Femur (tissue), 1 donor: ENCODE measurements around the gene GARIN3.

Experiments used
- DNase-seq: peaks from one replicate; pipeline ENCODE4 v3.0.0-alpha.2; 2017

GARIN3 gene

DNA sequence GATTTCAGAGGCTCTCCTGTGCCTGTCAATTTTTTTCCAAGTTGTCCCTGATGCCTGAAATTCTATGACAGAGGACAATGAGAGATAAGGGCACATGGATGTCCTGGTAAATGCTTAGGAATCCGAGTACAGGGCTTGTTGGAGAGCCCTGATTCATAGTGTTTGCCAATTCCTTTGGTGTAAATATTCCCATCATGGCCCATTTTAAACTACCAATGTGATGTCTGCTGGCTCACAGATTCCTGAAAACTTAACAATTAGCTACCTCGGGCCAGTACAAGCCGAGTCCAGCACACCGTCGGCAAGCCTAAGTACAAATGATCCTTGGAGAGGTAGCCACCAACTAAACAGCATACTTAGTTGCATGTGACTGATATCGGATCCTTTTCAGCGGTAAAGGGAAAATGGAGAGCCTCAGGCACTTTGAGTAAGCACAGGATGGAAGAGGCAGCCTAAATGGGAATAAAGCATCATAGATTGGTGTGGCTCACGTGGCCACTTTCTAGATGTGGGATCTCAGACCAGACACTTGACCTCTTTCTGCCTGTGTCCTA, 18.1 kb upstream of the GARIN3 start:
- DNase-seq, result no peak

DNA sequence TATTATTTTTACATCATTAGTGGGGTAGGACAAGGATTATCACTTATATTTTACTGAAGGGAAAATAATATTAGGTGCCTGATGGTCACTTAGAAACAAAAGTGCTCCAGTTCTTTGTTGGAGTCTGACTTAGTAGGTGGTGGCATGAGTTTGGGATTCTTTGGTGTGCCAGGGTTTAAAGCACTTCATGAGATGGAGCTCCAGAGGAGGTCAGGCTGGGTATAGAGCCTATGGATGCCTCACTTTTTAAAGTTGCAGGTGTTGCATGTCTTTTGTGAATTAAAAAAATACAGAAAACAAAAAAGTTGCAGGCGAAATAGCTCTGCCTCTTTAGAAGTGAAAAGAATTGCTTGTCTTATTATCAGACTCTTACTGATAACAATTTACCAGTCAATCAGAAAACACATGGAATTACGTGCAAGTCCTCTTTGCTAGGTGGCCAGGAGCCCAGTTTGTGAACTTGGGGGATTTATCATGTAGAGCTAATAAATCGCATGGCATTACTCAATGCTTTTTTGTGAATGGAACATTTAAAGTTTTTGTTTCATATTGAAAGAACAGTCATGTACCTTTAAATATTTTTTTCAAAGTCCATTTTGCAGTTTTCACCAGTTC, 16.2 kb upstream of the GARIN3 start:
- DNase-seq, result no peak

DNA sequence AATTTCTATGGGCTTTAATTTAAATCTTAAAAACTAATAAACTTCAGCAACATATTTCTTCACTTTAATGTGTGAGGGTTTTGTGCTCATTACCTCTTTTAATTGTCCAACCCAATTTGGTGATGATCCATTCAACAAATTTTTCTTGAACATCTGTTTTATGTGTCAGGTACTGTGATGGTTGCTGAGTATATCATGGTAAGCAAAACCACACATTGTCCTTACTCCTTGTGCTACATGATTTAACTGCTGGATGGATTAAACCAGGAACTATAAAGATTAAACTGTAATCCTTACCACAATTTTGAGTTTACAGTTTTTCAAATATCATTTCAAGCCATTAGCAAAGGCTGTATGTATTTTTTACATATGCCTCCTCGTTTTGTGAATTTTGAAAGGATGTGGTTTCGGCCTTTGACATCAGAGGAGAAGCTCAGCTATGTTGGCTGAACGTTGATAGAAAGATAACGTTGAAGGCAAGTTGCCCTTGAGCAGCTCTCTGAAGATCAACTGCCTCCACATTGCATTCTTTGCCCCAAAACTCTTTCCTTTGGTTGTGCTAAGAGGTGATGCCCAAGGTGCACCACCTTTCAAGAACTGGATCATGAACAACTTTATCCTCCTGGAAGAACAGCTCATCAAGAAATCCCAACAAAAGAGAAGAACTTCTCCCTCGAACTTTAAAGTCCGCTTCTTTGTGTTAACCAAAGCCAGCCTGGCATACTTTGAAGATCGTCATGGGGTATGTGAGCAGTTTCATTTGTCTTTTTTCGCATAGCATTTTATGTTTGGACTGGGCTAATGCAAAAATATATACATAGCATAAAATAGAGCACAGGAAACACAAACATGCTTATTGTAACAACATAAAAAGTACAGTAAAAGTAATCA, 14.6 kb upstream of the GARIN3 start, which contains the start of gene ITK:
ITK (plus strand) TSS at position 467 of the 891 bp plus-strand sequence; CDS start at position 605, 138 bp downstream.
- DNase-seq, result no peak

DNA sequence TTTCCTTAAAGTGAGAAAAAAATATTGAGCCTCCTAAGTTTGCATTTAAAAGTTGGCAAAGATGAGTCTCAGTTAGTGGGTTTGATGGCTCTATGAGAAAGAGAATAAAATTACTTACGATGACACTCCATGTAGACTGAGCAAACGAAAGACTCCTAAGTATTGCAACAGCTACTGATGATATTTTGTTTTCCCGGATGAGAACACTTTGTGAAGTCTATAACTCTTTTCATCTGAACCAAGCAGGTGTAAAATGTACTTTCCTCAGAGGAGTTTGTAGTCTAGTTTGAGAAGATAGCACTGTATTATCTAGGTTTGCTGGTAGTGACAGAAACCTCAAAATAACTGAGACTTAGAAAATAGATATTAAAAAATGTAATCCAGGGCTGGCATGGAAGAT, 12.9 kb upstream of the GARIN3 start:
- no peak for DNase-seq

DNA sequence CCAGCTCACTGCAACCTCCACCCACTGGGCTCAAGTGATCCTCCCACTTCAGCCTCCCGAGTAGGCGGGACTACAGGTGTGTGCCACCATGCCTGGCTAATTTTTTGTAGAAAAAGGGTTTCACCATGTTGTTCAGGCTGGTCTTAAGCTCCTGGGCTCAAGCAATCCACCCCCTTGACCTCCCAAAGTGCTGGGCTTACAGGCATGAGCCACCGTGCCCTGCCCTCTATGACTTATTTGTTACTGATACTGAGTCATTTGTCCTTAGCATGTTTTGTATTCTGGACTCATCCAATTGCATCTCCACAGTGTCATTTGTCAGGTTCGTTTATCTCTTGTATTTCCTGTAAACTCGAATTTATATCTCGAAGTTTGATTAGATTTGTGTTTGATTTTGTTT, 11.9 kb upstream of the GARIN3 start:
- DNase-seq, result no peak

DNA sequence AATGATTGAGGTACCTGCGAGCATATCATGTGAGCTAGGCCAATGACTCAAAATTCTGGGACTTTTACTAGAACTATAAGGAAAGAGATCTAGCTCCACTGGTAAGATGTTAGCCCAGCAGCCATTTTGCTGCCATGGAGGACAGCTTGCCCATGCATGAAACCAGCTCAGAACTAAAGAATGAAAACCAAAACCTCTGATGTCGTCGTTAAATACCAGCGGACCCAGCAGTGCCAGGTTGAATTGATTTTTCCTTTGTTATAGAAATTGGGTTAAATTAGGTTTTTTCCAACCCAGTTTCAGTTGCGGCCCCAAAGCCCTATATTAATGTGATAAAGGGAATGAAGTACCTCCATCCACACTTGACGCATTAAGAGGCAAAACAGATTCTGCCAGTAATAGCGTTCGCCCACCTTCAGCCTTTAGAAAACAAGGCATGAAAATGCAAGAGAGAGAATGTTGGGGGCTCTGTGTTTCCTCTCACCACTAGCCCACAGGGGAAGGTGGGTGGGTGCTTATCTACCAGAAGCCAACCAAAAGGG, 9.1 kb upstream of the GARIN3 start:
- no peak for DNase-seq

DNA sequence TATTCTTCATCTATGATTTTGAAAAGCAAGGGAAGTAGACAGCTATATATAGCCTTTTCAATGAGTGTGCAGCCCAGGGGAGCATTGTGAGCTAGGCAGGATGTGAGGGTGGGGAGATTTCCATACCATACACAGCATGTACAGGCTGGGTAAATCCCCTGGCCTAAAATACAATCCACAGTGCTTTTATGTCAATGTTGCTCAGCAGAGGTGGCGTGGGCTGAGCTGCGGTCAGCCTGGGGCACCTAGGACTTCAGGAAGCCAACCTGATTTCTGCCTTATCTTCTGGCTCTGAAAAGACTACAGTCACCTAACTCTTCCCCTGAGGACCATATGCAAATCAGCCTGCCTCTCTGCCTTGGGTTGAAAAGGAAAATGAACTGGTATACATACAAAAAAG, 6.3 kb upstream of the GARIN3 start:
- DNase-seq, result no peak

DNA sequence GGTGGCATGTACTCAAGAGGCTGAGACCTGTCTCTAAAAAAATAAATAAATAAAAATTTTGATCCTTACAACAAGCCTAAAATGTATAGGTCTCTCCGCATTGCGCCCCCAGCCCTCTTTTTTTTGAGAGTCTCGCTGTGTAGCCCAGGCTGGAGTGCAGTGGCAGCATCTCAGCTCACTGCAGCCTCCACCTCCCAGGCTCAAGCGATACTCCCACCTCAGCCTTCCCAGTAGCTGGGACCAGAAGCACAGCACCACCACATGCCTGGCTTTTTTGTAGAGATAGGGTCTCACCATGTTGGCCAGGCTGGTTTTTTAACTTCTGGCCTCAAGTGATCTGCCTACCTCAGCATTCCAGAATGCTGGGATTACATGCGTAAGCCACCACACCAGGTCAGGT, 2.2 kb upstream of the GARIN3 start:
- DNase-seq, result no peak

DNA sequence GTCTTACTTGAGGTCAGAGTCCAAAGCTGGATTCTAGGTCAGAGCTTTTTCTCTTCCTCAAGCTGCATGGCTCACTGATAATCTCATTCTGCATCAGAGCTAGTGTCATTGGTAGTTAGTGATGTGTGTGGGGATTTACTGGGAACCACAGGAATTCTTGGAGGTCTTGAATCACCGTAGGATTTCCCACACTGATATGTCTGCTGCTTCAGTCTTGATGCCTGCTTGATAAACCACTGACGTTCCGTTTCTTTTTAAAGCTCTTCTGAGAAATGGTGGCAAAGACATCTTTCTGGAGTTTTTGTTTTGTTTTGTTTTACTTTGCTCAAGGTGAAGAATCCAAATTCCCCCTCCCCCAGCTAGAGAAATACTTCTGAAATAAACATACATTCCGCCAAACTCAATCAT, 1.2 kb upstream of the GARIN3 start:
- DNase-seq, result no peak

DNA sequence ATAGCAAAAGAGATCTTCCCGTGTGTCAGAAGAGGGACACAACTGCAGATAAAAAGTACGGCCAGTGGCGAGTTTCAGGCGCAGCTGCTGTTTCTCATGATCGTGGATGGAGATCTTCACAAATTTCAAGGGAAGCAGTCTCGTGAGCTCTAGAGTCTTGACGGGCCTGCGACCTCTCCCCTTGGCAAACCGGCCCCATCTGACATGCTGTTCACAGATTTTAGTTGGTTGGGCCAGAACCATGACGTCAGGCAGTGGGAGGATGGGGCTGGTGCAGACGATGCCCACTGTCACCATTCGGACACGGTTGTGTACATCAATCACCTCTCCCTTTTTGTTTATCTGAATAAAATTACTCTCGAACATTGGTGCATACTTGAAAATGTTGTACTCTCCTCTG, 396 bp downstream of the GARIN3 start:
- no peak for DNase-seq

DNA sequence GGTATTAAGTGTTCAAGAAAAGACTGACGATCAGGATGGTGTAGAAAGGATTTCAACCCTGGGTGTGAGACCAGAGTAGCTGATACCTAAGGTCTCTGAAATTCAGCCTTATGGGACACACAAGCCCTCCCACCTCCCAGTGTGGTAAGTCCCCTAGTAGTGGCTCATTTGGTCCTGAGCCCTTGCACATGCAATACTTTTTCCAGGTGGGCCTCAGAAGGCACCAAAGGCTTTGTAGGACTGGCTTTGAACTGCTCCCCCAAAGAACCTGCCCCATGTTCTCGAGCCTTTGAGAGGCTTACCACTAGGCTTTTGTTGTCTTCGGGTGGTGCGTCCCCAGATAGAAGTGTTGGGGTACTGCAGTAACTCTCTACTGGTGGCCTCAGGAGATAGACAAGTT, 803 bp downstream of the GARIN3 start:
- DNase-seq, result no peak

DNA sequence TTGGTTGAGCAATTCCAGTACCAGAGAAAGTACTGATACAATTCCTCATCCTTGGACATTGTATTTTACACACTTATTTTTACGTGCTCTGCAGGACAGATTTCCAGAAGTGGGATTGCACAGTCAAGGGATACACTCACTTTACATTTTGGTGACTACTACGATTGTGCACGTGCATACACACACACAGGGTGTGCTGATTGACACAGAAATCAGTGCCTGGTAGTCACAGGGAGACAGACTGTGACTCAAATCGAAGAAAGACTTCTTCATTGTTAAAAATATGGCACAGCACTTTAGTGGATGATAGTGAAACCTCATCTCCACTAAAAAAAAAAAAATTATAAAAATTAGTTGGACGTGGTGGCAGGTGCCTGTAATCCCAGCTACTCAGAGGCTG, 1.5 kb downstream of the GARIN3 start:
- no peak for DNase-seq

DNA sequence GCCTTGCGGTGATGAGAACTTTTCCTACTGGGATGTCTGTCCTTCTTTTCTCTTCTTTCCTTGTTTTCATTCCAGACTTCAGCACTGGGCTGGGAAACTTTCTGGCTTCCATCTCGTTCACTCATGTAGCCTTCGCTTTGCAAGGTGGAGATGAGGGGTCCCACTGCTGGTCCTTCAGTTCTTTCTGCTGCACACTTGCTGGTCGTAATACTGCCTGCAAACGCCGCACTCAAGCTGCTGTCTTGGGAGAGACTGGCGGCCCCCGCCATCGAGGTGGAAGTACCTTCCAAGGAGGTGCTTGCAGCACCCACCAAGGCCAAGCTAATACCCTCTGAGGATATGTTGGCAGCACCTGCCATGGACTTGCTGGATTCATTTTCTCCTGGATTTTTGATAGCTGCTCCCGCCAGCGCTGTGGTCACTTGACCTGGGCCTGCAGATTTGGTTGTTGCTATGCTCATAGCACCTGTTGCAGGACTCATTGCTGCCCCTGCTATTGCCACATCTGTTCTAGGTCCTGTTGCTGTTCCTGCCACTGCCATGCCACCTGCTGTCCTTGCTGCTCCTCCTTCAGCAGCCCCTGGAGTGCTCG, 3.0 kb downstream of the GARIN3 start:
- DNase-seq, result no peak

DNA sequence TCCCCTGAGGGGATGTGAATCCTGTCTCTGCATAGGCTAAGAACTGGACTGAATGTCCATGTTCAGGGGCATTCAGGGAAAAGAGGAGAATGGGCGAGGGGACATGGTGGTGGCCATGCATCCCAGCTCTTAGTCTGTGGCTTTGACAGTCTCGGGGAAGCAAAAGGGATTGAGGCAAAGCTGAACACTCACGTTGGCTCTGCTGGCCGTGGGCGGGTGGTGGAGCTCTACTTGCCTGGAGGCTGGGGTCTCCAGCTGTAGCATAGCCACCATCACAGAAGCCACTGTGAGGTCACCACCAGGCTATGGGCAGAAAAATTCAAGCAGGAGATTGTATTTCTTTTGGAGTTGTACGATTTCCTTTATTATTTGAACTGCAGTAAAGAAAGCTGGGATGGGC, 4.1 kb downstream of the GARIN3 start:
- DNase-seq, result no peak

DNA sequence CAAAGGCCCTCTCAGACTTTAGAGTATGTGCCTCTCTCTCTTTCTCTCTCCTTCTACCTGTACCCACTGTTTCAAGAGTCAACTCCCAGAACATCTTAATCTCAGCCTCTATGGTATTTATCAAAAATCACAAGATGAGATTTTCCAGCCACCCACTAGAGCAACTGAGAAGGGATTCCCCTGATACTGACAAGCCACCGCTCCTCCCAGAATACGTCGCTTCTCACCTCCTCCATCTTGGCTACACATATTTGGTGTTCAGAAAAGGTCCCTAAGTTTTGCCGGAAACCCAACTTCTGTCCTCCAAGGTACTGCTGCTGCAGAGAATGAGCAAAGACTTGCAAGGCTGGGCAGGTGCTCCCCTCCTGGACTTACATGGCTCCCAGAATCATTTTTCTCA, 6.1 kb downstream of the GARIN3 start:
- no peak for DNase-seq

DNA sequence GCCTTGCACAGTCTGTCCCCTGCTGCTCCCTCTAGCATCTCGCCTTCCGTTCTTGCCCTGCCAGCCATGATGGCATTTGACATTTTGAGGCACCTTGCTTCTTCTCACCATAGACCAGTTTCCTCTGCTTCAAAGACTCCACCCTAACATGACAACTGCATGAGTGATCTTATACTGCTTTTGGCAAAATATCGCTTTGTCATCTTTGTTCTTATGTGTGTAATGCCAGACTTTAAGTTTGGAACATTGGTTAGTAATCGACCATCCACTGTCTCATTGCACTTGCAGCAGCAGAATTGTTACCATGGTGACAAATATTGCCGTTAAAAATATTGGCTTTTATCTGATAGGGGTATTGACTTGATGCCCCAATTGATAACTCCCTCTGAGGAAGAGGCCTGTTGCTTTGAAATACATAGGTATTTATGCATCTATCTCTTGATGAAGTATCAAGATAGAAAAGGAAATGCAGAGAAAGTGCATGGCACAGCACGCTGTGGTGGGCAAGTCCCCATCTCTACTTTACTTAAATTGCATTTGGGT, 6.8 kb downstream of the GARIN3 start:
- DNase-seq, result no peak

DNA sequence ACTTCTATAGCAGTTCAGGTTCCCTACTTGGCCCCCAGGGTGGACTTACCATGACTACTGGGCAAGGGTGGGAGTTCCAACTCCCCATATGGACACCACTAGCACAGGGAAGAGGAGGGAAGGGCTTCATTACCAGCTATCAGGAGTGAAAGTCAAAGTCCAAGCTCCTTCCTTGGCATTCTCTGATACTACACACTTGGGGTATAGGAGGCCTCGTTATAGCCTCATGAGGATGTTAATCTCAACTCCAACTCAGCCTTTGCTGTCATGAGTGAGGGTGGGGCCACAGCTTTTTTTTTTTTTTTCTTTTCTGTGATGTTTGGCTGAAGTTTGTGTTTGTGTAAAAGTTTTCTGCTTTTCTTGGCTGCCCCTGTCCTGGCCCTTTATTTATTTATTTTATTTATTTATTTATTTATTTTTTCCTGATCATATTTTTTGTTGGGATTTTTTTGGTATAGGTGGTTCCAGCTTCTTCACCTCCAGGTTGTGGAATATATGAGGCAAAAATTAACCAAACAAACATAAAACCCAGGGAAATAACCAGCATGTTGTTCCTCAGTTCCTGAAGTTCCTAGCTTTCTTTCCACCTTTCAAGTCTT, 8.7 kb downstream of the GARIN3 start:
- no peak for DNase-seq

DNA sequence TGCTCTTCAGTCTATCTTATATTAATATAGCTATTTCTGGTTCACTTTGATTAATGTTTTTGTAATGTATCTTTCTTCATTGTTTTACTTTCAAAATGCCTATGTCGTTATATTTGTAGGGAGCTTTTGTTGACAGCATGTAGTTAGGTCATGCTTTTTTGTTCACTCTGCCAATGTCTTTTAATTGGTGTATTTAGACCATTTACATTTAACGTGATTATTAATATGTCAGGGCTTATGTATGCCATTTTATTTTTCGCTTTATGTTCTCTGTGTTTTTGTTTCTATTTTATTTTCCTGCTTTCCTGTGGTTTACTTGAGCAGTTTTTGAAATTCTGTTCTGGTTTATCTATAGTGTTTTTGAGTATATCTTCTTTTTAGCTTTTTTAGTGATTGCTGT, 10.8 kb downstream of the GARIN3 start:
- DNase-seq, result no peak

DNA sequence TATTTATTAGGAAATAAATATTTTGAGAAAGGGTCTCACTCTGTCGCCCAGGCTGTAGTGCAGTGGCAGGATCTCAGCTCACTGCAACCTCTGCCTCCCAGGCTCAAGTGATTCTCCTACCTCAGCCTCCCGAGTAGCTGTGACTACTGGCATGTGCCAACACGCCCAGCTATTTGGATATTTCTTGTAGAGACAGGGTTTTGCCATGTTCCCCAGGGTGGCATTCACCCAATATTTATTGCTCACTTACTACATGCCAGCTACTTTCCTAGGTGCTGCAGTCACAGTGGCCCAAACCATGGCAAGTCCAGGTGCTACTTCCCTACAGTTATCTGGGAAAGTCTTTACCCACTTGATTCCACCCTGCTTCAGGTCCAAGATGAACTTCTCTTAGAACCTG, 15.1 kb downstream of the GARIN3 start:
- no peak for DNase-seq

DNA sequence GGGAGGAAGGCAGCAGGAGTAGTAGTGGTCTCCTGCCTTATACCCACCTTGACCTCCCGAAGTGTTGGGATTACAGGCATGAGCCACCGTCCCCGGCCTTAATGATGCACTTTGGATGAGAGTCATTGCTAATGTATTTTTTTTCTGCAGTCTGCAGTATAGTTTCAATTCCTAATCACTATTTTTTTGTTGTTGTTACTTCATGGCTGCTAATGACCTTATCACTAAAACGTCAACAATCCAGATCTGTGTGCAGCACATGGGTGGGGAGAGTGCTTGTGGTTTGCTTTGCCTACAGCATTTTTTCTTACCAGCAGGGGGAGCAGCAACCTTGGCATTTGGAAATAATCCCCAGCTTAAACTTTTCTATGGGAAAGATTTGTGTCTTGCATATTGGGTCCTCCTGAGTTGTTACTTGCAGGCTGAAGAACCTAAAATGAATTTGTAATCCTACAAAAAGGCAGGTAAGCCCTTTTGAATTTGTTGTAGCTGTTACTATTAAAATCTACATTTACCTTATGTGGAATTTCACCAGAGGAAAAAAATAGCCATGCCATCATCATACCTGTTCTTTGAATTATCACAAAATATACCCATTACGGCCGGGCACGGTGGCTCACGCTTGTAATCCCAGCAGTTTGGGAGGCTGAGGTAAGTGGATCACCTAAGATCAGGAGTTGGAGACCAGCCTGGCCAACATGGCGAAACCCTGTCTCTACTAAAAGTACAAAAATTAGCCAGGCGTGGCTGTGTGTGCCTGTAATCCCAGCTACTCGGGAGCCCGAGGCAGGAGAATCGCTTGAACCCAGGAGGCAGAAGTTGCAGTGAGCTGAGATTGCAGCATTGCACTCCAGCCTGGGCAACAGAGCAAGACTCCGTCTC, 17.1 kb downstream of the GARIN3 start:
- DNase-seq, result peak; percentile 75

DNA sequence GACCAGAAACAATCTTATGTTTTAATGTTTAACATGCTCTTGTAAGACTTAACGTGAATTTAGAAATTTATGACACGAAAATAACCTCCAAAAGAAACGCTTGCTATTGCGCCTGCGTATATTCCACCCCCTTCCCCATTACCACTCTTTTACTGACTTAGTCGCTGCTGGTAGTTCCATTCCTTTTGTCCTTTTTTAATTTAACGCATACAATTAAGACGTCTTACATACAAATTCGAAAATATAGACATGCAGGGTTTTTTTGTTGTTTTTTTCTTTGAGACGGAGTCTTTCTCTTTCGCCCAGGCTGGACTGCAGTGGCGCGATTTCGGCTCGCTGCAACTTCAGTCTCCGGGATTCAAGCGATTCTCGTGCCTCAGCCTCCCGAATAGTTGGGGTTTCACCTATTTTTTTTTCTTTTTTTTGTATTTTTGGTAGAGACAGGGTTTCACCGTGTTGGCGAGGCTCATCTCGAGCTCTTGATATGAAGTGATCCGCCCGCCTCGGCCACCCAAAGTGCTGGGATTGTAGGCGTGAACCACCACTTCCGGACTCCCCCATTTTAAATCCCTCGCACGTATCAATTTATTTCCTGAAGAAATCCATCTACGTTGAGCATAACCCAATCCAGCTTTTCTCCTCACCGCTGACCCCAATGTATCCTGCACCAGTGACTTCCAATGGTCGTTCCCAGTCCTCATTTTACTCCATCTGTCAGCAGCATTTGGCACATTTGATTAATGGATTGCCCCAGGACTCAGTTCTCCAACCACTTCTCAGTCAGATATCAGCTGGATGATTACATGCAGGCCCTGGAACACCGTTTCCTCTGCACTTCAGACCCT, 22.7 kb downstream of the GARIN3 start:
- peak; percentile 70 for DNase-seq
